Parathyroid adenoma (tissue), 2 donors: ENCODE measurements around the gene DNM3.
A peak's percentile ranks its signal among the peaks of the same experiment; 100 is the strongest.

Source experiments
- H2AFZ ChIP-seq: fragments of 300-600 bp; sonication (generic); one replicate; pipeline ENCODE4 v1.7.0; 2017; ENCODE audit warnings: antibody characterized with exemption, mild to moderate bottlenecking
- H3K27ac ChIP-seq: fragments of 300-600 bp; sonication (generic); one replicate; pipeline ENCODE4 v1.7.0; 2017
- H3K27me3 ChIP-seq: fragments of 300-600 bp; sonication (generic); one replicate; pipeline ENCODE4 v1.7.0; 2017; ENCODE audit warnings: low read length; ENCODE audit not compliant: control insufficient read depth, insufficient read depth
- H3K36me3 ChIP-seq: fragments of 300-600 bp; sonication (generic); one replicate; pipeline ENCODE4 v1.7.0; 2017; ENCODE audit warnings: low read length; ENCODE audit not compliant: control insufficient read depth, insufficient read depth
- H3K4me1 ChIP-seq: fragments of 300-600 bp; sonication (generic); one replicate; pipeline ENCODE4 v1.7.0; 2017; ENCODE audit warnings: control low read depth
- H3K4me2 ChIP-seq: fragments of 300-600 bp; sonication (generic); one replicate; pipeline ENCODE4 v1.7.0; 2017; ENCODE audit warnings: low read length
- H3K4me3 ChIP-seq: fragments of 300-600 bp; sonication (generic); one replicate; pipeline ENCODE4 v1.7.0; 2017; ENCODE audit warnings: low read depth, low read length
- H3K79me2 ChIP-seq: fragments of 300-600 bp; sonication (generic); one replicate; pipeline ENCODE4 v1.7.0; 2017; ENCODE audit warnings: control low read depth
- H3K9ac ChIP-seq: fragments of 300-600 bp; sonication (generic); one replicate; pipeline ENCODE4 v1.7.0; 2017; ENCODE audit warnings: mild to moderate bottlenecking
- H3K9me3 ChIP-seq: fragments of 300-600 bp; sonication (generic); one replicate; pipeline ENCODE4 v1.7.0; 2017; ENCODE audit warnings: low read length; ENCODE audit not compliant: control insufficient read depth
- TF ChIP-seq, protein P1 (sequence below): fragments of 300-600 bp; sonication (generic); IDR thresholded peaks from one replicate; pipeline ENCODE4 v1.7.0; 2017; ENCODE audit warnings: antibody characterized with exemption, mild to moderate bottlenecking
- donor health status: primary hyperparathyroidism.

DNM3 gene

DNA sequence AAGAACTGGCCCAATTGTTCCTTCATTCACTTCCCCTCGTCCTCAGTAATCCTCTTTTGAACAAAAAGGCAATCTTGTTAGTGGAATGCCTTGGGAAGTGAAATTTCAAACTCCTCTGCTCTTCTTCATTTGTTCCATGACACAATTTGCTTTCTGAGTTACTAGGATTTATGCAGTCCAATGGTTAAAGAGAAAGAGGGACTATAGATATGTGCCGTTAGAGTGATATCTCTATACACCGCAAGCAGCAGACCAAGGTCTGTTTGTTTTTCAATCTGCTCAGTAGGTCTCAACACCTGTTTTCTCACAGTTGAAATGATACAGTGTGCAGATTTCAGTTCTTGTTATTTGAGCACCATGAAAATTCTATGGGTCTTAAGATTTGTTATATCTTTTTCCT, 244.0 kb downstream of the DNM3 start:
- Histone ChIP-seq H3K4me1 (no peaks in the 10 kb centered on the region), H3K27me3 (no peaks in the 10 kb centered on the region), H3K9me3 (no peaks in the 10 kb centered on the region), H3K27ac (no peak overlapping the region), H3K79me2 (no peaks in the 10 kb centered on the region), H3K4me2 (no peak overlapping the region), H2AFZ (no peak overlapping the region), H3K9ac (no peak overlapping the region), H3K4me3 (no peak overlapping the region), H3K36me3 (no peaks in the 10 kb centered on the region)
- TF ChIP-seq, protein P1, sequence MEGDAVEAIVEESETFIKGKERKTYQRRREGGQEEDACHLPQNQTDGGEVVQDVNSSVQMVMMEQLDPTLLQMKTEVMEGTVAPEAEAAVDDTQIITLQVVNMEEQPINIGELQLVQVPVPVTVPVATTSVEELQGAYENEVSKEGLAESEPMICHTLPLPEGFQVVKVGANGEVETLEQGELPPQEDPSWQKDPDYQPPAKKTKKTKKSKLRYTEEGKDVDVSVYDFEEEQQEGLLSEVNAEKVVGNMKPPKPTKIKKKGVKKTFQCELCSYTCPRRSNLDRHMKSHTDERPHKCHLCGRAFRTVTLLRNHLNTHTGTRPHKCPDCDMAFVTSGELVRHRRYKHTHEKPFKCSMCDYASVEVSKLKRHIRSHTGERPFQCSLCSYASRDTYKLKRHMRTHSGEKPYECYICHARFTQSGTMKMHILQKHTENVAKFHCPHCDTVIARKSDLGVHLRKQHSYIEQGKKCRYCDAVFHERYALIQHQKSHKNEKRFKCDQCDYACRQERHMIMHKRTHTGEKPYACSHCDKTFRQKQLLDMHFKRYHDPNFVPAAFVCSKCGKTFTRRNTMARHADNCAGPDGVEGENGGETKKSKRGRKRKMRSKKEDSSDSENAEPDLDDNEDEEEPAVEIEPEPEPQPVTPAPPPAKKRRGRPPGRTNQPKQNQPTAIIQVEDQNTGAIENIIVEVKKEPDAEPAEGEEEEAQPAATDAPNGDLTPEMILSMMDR = no peak

GRCh38 chr1:172086137-172086536, 244.8 kb downstream of the DNM3 start:
- Histone ChIP-seq H3K79me2 (no peaks in the 10 kb centered on the region), H3K4me3 (no peak overlapping the region), H3K4me1 (no peaks in the 10 kb centered on the region), H3K4me2 (no peak overlapping the region), H3K36me3 (no peaks in the 10 kb centered on the region), H3K27me3 (no peaks in the 10 kb centered on the region), H2AFZ (no peak overlapping the region), H3K27ac (no peak overlapping the region), H3K9ac (no peak overlapping the region), H3K9me3 (no peaks in the 10 kb centered on the region)
- TF ChIP-seq, protein P1 = no peak

DNA sequence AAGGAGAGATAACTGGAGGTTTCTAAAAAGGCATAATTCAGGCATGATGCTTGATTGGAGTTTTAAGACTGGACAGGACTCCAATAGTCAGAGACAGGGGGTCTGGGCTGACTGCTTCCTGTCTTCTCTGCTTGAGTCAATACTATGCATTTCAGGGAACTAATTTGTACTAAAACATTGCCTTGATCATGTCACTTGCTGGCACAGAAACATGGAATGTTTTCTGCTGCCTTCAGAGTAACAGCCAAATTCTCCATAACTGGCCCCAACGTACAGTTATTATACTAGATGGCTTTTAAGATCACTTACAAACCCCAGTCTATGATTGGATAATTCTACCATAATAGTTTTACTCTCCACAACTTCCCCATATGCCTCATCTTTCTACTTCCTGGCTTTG, 247.0 kb downstream of the DNM3 start:
- Histone ChIP-seq H3K79me2 (no peaks in the 10 kb centered on the region), H3K36me3 (no peaks in the 10 kb centered on the region), H3K4me3 (no peak overlapping the region), H3K27ac (no peak overlapping the region), H2AFZ (no peak overlapping the region), H3K27me3 (no peaks in the 10 kb centered on the region), H3K9me3 (no peaks in the 10 kb centered on the region), H3K4me2 (no peak overlapping the region), H3K4me1 (no peaks in the 10 kb centered on the region), H3K9ac (no peak overlapping the region)
- TF ChIP-seq, protein P1 = no peak

DNA sequence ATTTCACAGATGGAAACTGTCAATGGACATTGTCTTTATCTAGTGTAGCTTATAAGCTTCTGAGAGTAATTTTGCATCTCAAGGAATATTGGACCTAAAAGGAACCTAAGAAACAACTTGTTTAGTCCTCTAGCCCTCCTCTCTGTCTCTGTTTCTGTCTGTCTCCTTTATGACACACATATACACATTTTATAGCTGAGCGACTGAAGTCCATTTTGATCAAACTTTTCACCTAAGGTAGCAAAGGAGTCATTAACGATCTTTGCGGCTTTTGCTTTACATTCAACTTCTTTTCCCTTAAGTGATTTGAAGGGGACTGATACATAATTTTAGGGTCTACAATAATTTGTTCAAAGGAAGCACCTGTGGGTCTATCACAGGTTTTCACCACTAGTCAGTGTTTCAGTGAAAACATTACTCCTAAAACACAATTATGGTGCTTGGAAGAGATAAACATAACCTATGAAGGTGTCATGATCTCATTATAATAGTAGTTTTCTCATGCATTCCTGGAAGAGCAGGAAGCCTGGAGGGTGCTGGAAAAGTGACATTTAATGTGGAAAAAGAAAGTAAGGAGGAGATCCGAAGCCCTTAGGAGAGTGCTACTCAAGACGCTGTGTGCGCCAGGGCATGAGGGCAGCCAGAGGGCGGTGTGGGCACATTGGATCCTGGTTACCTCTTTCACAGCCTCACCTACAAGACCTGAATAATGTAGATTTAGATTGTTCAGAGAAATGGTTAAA, 248.6 kb downstream of the DNM3 start:
- Histone ChIP-seq H3K9me3 (no peaks in the 10 kb centered on the region), H3K4me1 (no peaks in the 10 kb centered on the region), H3K4me2 (no peak overlapping the region), H3K79me2 (no peaks in the 10 kb centered on the region), H3K27ac (no peak overlapping the region), H3K27me3 (no peaks in the 10 kb centered on the region), H3K9ac (no peak overlapping the region), H3K36me3 (no peaks in the 10 kb centered on the region), H2AFZ (no peak overlapping the region), H3K4me3 (no peak overlapping the region)
- TF ChIP-seq, protein P1 = peak; percentile 45

DNA sequence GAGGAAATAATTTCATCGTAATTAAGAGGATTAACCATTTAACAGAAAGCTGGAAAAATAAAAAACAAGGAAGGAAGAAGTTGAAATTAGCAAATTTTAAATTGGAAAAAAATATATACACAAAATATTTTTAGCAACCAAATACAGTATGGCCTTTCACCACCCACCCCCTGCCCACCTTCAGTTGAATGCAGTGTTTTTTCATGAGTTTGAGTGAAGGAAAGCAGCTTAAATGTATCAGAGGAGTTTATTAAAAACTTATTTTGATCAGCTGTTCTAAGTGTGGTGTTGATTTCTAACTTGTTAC, 249.2 kb downstream of the DNM3 start:
- Histone ChIP-seq H3K36me3 (no peaks in the 10 kb centered on the region), H3K79me2 (no peaks in the 10 kb centered on the region), H3K4me3 (no peak overlapping the region), H3K4me1 (no peaks in the 10 kb centered on the region), H3K27ac (no peak overlapping the region), H3K9me3 (no peaks in the 10 kb centered on the region), H3K9ac (no peak overlapping the region), H2AFZ (no peak overlapping the region), H3K27me3 (no peaks in the 10 kb centered on the region), H3K4me2 (no peak overlapping the region)
- TF ChIP-seq, protein P1 = no peak
